Activated CD4-positive, alpha-beta T cell treated with anti-CD3 and anti-CD28 coated beads, Interleukin-10, Interleukin-2, amounts not matched to agents 100 ng/mL and 50 ng/mL, durations not matched to agents 16 hours and 8 hours (primary cell): ENCODE data around the gene ARHGAP12.

ENCODE experiments used
- DNase-seq: peaks from one replicate; pipeline ENCODE4 v3.0.0-alpha.2; 2020

ARHGAP12 gene

DNA sequence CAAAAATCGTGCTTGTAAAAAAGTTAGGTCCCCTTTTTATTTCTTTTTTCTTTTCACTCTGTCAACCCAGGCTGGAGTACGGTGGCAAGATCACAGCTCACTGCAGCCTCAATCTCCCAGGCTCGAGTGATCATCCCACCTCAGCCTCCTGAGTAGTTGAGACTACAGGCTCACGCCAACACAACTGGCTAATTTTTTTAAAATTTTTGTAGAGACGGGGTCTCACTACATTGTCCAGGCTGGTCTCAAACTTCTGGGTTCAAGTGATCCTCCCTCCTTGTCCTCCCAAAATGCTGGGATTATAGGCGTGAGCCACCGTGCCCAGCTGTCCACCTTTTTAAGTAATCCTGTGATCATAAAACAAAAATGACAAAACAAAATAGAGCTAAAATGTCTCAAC is 19.4 kb upstream of the ARHGAP12 start:
- DNase-seq = no peak

DNA sequence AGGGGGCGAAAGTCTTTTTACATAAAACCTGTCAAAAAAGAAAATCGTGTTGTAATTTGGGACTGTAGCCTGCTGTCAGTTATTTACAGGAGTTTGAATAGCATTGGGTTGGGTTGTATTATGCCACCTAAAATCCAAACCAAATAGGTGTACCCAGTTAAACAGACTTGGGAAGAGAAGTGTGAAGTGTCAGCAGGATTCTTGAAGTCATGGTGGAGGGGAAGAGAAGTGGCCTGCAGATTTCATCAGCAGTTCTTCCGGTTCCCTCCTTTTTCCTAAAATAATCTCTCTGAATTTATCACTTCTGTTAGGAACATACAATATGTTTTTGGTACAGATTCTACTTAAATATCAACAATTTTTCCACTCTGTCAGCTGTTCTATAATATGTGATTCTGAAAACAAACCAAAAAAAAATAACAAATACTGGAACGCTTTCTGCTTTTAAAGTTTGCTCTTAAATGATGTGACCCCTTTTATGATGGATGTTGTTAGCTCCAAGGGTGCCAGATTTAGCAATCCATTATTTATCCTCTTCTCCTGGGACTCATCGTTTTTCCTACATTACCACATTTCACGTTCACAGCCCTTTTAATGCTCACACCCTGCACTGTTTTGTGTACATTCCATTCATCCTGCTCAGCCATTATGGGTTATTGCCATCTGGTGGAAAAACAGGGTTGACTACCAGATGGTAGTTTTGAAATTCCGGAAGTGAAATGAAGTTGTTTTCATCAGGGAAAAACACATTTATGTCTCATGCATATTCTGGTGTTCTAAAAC is 18.7 kb upstream of the ARHGAP12 start:
- no peak for DNase-seq

DNA sequence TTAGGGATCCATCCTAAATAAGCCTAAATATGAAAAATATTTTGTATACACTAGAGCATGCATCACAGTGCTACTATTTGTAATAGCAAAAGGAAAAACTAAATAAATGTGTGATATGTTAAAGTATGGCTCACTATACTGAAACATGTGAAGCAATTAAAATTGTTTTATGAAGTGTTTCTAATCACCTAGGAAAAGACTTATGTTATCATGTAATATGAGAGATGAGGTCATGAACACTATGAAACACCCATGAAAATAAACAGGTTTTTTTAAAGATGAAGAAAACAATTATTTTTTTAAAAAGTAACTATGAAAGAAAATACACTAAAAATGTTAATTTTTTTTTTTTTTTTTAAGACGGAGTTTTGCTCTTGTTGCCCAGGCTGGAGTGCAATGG is 16.8 kb upstream of the ARHGAP12 start:
- DNase-seq = no peak

DNA sequence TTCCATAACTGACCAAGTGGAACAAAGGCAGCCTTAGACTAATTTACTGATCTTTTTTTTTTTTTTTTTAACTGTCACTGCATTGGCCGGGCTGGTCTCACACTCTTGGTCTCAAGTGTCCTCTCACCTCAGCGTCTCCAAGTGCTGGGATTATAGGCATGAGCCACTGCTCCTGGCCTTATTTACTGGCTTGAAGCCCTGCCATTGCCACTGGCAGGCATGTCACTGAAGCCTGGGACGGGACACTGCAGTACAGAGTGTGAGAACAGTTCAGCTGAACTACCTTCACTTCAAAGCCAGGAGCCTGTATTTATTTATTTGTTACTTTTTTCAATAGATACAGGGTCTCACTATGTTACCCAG is 15.4 kb upstream of the ARHGAP12 start:
- no peak for DNase-seq

DNA sequence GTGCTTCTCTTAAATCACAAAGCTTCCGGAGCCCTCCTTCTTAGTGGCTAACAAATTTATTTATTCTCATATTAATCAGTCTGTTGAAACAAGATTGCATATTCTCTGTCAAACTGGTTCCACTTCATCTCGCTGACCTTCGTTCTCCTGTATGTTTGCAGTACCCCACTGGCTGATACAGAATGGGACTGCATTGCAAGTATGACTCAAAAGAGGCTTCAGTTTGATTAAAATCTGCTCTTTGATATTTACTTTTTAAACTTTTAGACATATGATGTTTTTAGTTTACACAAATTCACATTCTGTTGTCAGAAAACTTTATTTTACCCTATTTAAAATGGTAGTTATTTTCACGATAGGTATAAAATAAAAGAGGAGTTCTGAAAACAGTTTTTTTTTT is 14.3 kb upstream of the ARHGAP12 start:
- no peak for DNase-seq

DNA sequence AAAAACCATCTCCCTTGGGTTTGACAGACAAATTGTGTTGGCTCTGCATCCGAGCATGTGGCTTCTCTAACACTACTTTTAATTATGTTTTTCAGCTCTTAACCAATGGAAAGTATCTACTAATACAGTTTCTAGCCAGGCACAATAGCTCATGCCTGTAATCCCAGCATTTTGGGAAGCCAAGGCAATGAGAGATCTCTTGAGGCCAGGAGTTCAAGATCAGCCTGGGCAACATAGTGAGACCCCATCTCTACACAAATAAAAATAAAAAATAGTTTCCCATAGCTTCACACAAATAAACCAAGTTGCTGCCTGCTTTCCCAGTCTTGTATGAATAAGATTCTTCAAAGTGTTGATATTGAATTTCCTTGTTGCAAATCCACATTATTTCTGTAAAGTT is 13.8 kb upstream of the ARHGAP12 start:
- no peak for DNase-seq

DNA sequence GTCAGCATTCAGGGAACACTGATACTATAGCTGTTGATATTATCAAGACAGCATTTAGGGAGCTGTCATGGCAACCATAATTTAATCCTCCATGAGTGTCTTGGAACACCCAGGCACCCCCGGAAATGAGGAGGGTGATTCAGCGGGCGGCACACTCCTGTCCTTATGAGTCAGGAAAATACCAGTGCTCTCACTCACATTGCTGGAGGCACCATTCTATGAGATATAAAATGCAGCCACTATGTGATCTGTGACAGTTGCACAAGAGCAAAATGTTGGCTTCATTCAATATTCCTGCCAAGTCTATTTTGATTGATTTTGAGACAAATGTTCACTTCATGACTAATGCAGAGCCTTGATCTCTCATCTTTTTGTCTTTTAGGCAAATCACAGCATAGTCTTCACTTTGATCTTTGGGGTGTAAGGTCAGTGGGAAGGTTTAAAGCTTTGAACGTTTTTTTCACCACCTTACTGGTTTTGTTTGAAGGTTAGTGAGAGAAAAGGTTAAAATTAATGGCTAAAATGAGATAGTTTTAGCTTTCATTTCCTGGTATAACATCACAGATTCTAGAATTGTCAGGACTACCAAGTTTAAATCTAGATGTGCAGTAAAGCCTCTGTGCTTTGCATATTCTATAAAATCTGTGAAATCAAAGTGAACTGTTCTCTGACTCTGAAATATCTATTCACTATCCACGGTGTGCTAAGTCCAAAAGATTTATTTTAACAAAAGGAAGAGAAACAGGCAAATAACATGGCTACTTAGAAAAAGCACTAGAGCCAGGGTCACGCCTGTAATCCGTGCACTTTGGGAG is 12.4 kb upstream of the ARHGAP12 start:
- peak; percentile 29 for DNase-seq

DNA sequence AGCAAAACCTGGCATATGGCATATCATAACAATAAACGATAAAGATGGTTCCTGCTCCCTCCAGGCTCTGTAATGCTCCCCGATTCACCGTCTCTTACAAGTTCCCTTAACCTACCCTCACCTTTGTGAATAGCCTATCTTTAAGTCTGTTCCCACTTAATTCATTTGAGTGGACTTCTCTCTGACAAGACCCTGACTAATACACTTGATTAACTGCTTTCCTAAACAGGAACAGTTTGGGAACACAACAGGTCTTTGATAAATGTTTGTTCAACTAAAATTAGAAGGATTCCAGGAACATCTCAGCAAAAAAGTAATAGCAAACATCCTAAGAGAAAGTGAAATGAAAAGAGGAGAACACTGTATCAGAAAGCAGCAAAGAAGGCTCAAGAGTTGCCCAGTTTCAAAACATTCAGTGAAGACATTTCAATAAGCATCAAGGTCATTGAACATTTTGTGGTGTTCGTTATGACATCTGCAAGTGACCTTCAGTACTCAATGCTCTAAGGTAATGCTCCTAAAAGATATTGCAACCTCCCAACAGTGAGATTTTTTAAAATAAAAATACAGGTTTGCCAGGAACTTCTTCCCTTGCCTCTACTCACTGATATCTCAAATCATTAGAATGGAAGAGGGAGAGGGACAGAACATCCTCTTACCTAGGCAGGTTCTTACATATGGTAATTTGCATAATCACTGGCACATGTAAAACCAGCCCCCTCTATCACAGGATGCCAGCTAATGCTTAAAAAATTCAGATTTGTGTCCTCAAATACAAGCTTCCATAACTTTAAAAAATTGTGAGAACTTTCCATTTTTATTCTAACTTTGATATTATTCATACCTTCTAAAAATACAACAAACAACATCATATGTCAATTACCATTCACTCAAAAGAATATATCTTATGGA is 11.4 kb upstream of the ARHGAP12 start:
- no peak for DNase-seq

DNA sequence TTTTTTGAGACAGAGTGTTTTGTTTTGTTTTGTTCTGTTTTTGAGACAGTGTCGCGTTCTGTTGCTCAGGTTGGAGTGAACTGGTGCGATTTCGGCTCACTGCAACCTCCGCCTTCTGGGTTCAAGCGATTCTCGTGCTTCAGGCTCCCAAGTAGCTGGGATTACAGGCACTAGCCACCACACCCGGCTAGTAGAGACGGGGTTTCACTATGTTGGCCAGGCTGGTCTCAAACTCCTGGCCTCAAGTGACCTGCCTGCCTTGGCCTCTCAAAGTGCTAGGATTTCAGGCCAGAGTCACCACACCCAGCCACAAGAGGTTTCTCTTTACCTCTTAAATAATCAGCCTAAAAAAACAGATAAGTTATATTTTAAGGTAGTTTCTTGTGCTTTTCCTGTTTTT is 8.7 kb upstream of the ARHGAP12 start:
- no peak for DNase-seq

DNA sequence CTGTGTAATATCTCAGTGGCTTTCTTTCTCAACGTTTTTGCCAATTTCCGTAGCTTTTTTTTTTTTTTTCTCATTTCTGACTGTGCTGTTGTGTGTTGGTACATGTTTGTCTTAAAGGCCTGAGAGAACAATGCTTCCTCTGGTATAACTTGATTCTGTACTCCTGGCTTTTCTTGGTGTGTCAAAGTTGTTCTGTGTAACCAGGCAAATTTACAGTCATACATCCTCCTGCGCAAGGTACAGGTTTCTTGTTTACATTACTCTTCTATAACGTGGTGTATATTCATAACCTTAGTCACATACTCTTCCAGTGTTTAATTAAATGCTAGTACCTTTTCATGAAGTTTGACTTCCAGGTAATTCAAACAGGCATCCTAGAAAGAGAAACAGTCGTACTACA is 8.3 kb upstream of the ARHGAP12 start:
- DNase-seq = no peak

DNA sequence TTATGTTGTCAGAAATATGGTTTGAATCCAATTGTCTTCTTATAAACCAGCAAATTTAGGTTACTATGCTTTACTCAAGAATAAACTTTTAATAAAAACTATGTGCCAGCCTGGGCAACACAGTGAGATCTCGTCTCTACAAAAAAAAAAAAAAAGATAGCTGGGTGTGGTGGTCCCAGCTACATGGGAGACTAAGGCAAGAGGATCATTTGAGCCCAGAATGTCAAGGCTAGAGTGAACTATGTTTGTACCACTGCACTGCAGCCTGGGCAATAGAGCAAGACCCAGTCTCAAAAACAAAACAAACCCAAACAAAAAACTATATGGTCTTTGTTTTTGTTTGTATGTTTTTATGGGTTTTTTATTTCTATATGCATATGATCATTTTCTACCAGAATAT is 7.5 kb upstream of the ARHGAP12 start:
- DNase-seq = no peak

DNA sequence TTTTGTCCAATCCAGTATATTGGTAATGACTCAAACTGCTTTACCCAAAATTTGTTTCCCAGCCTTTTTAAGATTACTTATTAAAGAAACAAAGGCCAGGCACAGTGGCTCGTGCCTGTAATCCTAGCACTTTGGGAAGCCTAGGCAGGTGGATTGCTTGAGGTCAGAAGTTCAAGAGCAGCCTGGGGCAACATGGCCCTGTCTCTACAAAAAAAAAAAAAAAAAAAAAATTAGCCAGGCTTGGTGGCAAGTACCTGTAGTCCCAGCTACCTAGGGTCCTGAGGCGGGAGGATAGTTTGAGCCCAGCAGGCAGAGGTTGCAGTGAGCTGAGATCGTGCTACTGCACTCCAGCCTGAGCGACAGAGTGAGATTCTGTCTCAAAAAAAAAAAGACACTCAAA is 7.0 kb upstream of the ARHGAP12 start:
- DNase-seq = no peak

DNA sequence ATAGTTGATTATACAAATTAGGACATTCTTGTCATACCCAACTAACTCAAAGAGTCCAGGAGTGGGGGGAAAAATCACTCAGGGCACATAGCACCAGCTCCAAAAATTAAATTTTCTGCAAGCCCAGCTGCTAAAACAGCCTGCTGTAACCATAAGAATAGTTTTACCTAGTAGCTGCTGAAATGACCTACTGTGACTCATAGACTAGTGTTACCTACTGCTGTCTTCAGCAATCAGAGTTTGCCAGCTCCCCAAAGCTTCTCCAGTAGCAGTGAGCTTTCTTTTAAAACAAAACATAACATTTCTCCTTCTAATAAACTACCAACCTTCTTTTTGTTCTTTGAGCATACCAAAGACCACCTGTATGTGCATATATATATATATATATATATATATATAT is 4.2 kb upstream of the ARHGAP12 start:
- no peak for DNase-seq

DNA sequence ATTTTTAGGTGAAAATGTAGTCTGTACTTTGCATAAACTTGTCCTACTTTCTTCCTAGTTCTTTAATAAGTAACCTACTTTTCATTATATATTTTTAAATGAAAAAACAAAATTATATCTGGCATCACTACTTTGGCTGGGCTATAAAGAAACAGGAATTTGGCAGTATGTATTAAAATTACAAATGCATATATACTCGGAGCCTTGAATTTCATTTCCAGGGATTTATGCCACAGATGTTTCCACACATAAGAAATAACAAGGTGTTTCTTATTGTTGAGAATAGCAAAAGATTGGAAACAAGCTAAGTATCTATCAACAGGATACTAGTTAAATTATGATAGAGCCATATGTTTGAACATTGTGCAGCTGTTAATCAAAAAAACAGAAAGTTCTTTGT is 2.2 kb upstream of the ARHGAP12 start:
- no peak for DNase-seq

DNA sequence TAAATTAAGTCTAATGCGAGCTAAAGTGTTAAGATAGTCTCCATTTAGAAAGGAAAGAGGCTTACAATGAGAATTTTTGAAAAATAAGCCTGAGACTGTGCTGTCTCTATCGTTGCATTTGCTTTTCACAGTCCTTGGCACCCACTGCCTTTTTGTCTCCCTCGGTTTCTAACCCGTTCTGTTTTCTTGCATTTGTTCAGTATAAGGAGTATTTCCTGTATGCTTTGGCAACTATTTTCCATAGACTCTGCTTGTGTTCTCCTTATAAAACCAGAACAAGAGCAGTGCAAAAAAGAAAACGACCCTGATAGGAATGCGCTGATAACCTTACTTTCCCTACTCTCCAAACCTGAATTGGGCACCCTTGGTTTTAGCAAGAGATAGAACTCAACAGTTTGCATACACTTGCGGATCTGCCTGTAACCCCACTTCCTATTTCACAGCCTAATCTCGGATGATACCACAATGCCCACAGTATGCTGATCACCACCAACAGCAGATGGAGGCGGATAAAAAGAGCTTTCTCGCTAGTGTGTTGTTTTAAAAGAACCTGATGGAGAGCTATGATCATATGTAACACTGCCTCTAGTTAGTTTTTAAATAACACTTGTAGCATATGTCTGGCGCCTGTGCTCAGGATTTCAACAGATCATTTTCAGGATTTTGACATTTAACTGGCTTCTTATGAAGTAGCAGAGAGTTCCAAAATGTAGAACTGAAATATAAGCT is 1.6 kb upstream of the ARHGAP12 start:
- DNase-seq = peak; percentile 67

DNA sequence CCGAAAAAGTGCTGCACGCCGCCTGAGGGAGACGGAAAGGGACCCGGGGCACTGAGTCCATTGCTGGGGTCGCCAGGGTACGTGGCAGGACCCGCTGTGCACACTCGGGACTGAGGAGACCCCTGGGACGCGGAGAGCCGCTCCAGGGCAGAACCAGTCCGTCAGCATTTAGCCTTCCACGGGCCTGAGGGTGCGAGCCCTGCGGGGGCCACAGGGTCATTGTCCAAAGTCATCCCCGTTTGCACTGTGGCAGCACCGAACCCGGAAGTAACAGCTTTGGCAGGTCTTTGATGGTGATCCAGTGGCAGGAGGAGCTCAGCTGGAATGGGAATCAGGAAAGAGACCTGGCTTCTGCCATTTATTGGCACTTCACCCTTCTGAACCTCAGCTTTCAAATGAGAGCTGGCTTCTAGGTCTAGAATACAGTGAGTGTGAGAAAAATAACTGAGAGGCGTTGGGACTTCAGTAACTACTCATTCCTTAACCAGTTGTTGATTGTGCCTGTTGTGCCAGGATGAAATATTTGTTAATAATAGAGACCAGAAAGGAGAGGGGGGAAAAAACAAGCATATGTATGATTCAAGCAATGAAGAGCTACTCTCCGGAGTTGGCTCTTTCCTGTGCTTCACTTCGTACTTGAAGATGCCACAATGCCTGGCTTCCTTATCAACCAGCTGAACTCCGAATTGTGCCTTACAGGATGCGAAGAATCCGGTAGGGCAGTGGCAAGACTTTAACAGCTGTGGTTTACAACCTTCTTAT is 811 bp upstream of the ARHGAP12 start:
- DNase-seq = peak; percentile 27

DNA sequence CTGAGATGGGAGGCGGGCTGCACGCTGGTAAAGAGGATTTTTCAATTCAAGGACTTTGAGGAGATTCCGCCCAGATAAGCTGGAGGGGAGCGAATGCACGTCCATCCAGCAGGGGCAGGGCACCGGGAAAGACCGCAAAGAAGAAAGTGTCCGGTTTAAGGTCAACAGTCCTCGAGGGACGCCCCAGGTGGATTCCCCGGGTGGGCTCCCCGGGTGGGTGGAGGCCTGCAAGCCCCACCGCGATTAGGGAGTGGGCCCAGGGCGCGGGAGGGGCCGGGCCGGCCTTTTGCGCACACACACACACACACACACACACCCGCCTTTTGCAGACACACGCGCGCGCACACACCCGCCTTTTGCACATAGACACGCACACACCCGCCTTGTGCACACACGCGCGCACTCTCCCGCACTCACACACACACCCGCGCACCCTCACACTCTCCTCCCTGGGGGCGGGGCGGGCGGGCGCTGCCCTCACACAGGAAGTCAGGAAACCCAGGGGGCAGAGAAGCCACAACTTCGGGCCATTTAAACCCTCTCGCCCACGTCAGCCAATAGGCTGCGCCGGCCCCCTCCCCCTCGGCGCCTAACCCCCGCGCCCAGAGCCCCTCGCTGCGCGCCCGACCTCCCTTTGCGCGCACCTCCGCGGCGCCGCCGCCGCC is 615 bp downstream of the ARHGAP12 start:
- peak; percentile 69 for DNase-seq

DNA sequence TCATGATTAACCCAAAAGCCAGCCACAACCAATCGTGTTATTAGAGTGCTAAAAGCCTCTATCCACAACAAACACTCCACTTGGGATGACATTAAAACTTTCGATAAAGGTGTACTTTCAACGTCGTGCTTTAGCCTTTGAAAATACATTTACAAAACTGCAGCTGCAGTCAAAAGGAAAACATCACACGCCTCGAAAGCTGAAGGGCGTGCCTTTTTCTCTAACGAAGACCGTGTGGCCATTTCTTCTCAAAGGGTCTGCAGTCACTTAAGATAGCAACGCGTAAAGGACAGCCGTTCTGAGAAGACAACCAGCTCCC is 1.1 kb downstream of the ARHGAP12 start:
- peak; percentile 51 for DNase-seq

DNA sequence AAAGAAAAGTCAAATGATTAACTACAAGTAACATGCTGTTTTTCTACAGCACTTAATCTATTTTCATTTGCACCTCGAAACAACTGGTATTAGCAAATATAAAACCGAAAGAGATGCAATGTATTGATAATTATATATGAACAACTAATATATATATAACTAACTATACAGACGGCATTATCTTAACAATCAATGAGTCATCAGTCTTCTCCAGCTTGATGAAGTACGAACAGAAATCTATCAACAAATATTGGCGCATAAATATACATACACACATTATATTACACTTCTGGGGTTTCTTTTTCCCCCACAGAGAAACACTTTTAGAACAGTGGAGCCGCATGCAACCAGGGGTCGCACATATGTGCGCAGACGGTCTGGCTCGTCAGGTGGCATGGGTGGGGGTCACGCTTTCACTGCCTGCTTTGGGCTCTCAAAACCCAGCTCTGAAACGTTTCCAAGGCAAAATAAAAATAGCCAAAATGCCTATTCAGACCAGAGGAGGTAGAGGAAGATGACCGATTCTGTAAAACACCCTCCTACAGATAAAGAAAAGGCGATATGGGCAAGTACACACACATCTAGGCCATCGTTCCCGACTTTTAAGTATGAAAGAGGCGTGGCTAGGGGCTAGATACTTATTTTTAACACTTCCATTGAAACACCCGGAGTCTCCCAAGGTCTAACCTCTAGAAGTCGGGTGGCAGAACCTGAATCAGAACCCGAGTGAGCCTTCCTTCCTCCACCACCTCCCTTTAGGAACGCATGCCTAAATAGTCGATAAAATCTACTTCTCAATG is 1.7 kb downstream of the ARHGAP12 start:
- DNase-seq = peak; percentile 4

DNA sequence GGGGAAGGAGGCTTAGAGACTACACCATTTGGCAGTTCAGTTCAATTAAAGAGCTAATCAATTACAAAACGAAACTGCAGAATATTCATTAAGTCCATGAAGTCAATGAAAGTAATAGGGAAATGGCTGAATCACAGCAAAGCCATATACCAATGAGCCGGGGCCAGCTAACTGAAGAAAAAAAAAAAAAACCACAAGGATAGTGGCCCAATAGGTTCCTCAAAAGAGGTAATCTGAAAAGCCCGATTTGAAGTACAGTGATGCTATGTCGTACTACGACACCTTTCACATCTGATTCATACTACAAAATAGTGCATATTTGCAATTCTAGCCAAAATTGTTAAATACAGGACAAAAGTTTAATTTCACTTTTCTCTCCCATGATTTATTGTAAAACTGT is 2.5 kb downstream of the ARHGAP12 start:
- peak; percentile 5 for DNase-seq

DNA sequence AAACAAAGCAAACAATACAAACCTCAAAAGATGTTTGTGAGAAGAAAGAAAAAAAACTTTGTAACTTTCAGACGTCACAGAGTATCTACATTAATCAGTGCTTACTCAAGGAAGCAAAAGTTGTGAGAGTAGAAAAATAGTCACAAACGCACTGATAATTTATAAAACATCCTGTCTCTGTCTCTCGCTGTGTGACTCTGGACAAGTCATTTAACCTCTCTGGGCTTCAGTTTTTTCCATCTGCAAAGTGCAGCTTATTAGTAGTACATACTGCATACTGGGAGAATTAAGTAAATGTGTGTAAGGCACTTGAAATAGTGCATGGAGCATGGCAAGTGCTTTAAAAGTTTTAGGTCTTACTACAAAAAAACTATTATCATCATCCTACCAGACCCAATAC is 3.8 kb downstream of the ARHGAP12 start:
- peak; percentile 34 for DNase-seq
